SK-N-SH (cell line): ENCODE measurements around the gene TEX101. TPM values are rescaled to one million over a fixed set of nuclear protein-coding genes. Genes with fewer than 3 reads are reported as not detected.

Source experiments
- CTCF ChIA-PET: fragments of 300-600, 350-600 bp; formaldehyde crosslinking; extraction: SDS; loops from one replicate; lab custom pipeline; 2021; lab: Yijun Ruan, JAX
- POLR2A ChIA-PET: fragments of 350-600 bp; sonication (Branson Sonifier 250); formaldehyde crosslinking; extraction: SDS; loops from one replicate; lab custom pipeline; 2020; ENCODE audit warnings: antibody characterized with exemption, inconsistent platforms; lab: Yijun Ruan, JAX
- DNase-seq: peaks from one replicate; pipeline ENCODE4 v3.0.0; 2012
- H2AFZ ChIP-seq: fragments of 200-600 bp; sonication (generic); 2 replicates; pipeline ENCODE4 v1.8.1; 2016; ENCODE audit warnings: antibody characterized with exemption, mild to moderate bottlenecking, low read depth
- H3F3A ChIP-seq: fragments of 200-600 bp; sonication (generic); replicated peaks from 2 replicates; pipeline ENCODE3; 2016; ENCODE audit warnings: antibody characterized with exemption, mild to moderate bottlenecking; ENCODE audit not compliant: insufficient read depth
- H3K27ac ChIP-seq, 2 experiments: fragments of 200-500 bp in 1 of 2; fragments of 200-600 bp in 1 of 2; sonication (Bioruptor generic) in 1 of 2; sonication (generic), shearing (Covaris generic) in 1 of 2; 2 replicates each; pipeline versions ENCODE4 v1.5.1 to v1.6.1; 2014 to 2016; ENCODE audit warnings: low read depth in 2 of 2, inconsistent platforms in 1 of 2, low read length in 1 of 2, mild to moderate bottlenecking in 1 of 2, mixed read lengths in 1 of 2
- H3K27me3 ChIP-seq: fragments of 200-600 bp; sonication (generic), shearing (Covaris generic); 2 replicates; pipeline ENCODE4 v1.6.1; 2016; ENCODE audit warnings: mixed run types; ENCODE audit not compliant: insufficient read depth
- H3K36me3 ChIP-seq, 2 experiments: fragments of 200-500 bp in 1 of 2; fragments of 200-600 bp in 1 of 2; sonication (Bioruptor generic) in 1 of 2; sonication (generic) in 1 of 2; replicated peaks in 1 of 2; 2 replicates each; pipeline versions ENCODE3 to v1.5.1; 2014 to 2016; ENCODE audit warnings: low read length in 1 of 2, mild to moderate bottlenecking in 1 of 2; ENCODE audit not compliant: insufficient read depth in 2 of 2, control insufficient read depth in 1 of 2
- H3K4me1 ChIP-seq, 2 experiments: fragments of 200-500 bp in 1 of 2; fragments of 200-600 bp in 1 of 2; sonication (Bioruptor generic) in 1 of 2; sonication (generic), shearing (Covaris generic) in 1 of 2; 2 replicates each; pipeline versions ENCODE4 v1.5.1 to v1.6.1; 2014 to 2016; ENCODE audit warnings: low read depth in 1 of 2, low read length in 1 of 2, mixed run types in 1 of 2; ENCODE audit not compliant: insufficient read depth in 2 of 2, control insufficient read depth in 1 of 2
- H3K4me2 ChIP-seq: fragments of 200-600 bp; sonication (generic), shearing (Covaris generic); 2 replicates; pipeline ENCODE4 v1.6.1; 2017; ENCODE audit warnings: mixed run types
- H3K4me3 ChIP-seq, 2 experiments: fragments of 200-500 bp in 1 of 2; fragments of 200-600 bp in 1 of 2; sonication (Bioruptor generic) in 1 of 2; sonication (generic), shearing (Covaris generic) in 1 of 2; 2 replicates each; pipeline versions ENCODE4 v1.5.1 to v1.8.1; 2014 to 2016; ENCODE audit warnings: low read depth in 2 of 2, inconsistent platforms in 1 of 2, low read length in 1 of 2, mild to moderate bottlenecking in 1 of 2, mixed read lengths in 1 of 2, moderate library complexity in 1 of 2
- H3K79me2 ChIP-seq: fragments of 200-600 bp; sonication (generic); 2 replicates; pipeline ENCODE4 v1.8.1; 2017; ENCODE audit warnings: mild to moderate bottlenecking; ENCODE audit not compliant: insufficient read depth
- H3K9ac ChIP-seq: fragments of 200-600 bp; sonication (generic); 2 replicates; pipeline ENCODE4 v1.6.1; 2017; ENCODE audit warnings: mixed run types
- H3K9me2 ChIP-seq: fragments of 200-600 bp; sonication (generic); 2 replicates; pipeline ENCODE4 v1.6.1; 2017; ENCODE audit warnings: mixed run types
- H3K9me3 ChIP-seq: fragments of 200-600 bp; sonication (generic); 2 replicates; pipeline ENCODE4 v1.6.1; 2017; ENCODE audit warnings: mixed run types, mild to moderate bottlenecking, moderate library complexity
- H4K20me1 ChIP-seq: fragments of 200-600 bp; sonication (generic); 2 replicates; pipeline ENCODE4 v1.6.1; 2017; ENCODE audit warnings: mild to moderate bottlenecking, mixed run types; ENCODE audit not compliant: insufficient read depth
- GABPA ChIP-seq: IDR thresholded peaks from 2 replicates; pipeline ENCODE4 v1.4.0; 2012; ENCODE audit warnings: low read depth, mild to moderate bottlenecking
- MEF2A ChIP-seq: IDR thresholded peaks from 2 replicates; pipeline ENCODE4 v1.4.0; 2012; ENCODE audit warnings: low read depth, borderline replicate concordance
- NFIC ChIP-seq: IDR thresholded peaks from 2 replicates; pipeline ENCODE4 v1.4.0; 2012; ENCODE audit warnings: borderline replicate concordance
- POLR2AphosphoS5 ChIP-seq: IDR thresholded peaks from 2 replicates; pipeline ENCODE4 v1.6.1; 2012; ENCODE audit warnings: low read depth, low read length
- RFX5 ChIP-seq: IDR thresholded peaks from 2 replicates; pipeline ENCODE4 v1.6.1; 2012; ENCODE audit warnings: mild to moderate bottlenecking, improper control_type of control experiment, low read length
- RXRA ChIP-seq: IDR thresholded peaks from 2 replicates; pipeline ENCODE4 v1.4.0; 2012; ENCODE audit warnings: low read depth, mild to moderate bottlenecking, borderline replicate concordance
- SIN3A ChIP-seq: IDR thresholded peaks from 2 replicates; pipeline ENCODE4 v1.6.1; 2012; ENCODE audit warnings: low read depth, mild to moderate bottlenecking, low read length, moderate library complexity, borderline replicate concordance
- SMC3 ChIP-seq: IDR thresholded peaks from 2 replicates; pipeline ENCODE4 v1.6.1; 2012; ENCODE audit warnings: low read depth, low read length, improper control_type of control experiment
- TAF1 ChIP-seq: IDR thresholded peaks from 2 replicates; pipeline ENCODE4 v1.6.1; 2012; ENCODE audit warnings: low read depth, mild to moderate bottlenecking, low read length, moderate library complexity, borderline replicate concordance
- WGBS: methylation state at CpG from one replicate; pipeline ENCODE4 v1.1.6; 2017; ENCODE audit warnings: low lambda C conversion rate; 5-methylcytosine and 5-hydroxymethylcytosine counted together
- polyA plus RNA-seq, 3 experiments: library from polyadenylated mRNA; depleted of rRNA; stranded (reverse); fragments of >200 nt; gene quantifications; 2 replicates each; pipeline ENCODE4 v1.2.3, GENCODE V29; 2012
- TF ChIP-seq, protein P1 (sequence below): fragments of 150-350 bp; IDR thresholded peaks from 2 replicates; pipeline ENCODE4 v1.6.1; 2016; ENCODE audit warnings: mild to moderate bottlenecking, low read depth, low read length

TEX101 gene
- polyA plus RNA-seq, 1 of the 3 experiments (the other 2 are of a cell fraction): 0.07 TPM

DNA sequence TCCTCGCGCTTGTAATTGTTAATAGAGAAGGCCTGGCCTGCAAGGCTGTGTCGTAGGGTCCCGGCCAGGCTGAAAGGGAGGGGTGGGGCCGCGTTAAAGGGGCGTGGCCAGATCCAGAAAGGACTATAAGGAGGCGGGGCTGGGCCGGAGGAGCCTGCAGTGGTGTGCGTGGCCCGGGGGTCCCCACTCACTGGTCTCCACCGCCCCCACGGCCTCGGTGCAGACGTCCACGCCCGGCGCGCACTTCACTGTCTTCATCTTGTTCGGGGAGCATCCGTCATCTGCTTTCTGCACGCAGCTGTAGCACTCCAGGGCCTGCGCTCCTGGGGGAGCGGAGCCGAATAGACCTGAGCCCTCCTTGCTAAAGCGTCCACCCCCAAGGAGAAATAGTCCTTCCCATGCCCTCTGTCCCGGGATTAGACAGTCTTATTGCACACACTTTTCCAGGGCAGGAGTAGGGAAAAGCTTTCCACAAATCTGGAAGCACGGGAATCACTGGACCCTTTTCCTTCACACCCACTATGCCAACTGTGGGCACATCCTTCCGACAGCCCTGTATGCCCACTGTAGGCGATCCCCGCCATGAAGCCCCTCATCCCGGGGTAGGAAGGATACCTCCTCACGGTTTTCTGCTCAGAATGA is 49.6 kb downstream of the TEX101 start:
- no peak for TF ChIP-seq SIN3A
- no peak for TF ChIP-seq SMC3
- TF ChIP-seq, protein P1, sequence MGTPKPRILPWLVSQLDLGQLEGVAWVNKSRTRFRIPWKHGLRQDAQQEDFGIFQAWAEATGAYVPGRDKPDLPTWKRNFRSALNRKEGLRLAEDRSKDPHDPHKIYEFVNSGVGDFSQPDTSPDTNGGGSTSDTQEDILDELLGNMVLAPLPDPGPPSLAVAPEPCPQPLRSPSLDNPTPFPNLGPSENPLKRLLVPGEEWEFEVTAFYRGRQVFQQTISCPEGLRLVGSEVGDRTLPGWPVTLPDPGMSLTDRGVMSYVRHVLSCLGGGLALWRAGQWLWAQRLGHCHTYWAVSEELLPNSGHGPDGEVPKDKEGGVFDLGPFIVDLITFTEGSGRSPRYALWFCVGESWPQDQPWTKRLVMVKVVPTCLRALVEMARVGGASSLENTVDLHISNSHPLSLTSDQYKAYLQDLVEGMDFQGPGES: no peak
- no peak for TF ChIP-seq MEF2A
- no peak for TF ChIP-seq POLR2AphosphoS5
- no peak for TF ChIP-seq RFX5
- no peak for TF ChIP-seq NFIC
- no peak for TF ChIP-seq RXRA
- Histone ChIP-seq H3K9ac (peak overlapping the region; percentile 21), H3K79me2 (no peaks in the 10 kb centered on the region), H3K4me2 (peak overlapping the region; percentile 90), H3K27ac (peak overlapping the region; percentile 61 to 67; a peak in 3 of 4 replicates), H3K4me3 (peak overlapping the region; percentile 65 to 88), H2AFZ (peak overlapping the region; percentile 97), H3F3A (peaks cover 8% of the 10 kb centered on the region), H3K27me3 (no peaks in the 10 kb centered on the region), H4K20me1 (no peaks in the 10 kb centered on the region), H3K9me2 (no peaks in the 10 kb centered on the region), H3K9me3 (no peaks in the 10 kb centered on the region), H3K36me3 (no peaks in the 10 kb centered on the region), H3K4me1 (peaks cover 0 to 10% of the 10 kb centered on the region in 2 experiments; a peak in 1 of 4 replicates)
- WGBS: 18% methylated on average over 28 of the region's 33 CpGs
- CTCF ChIA-PET: interaction anchor here (0.7 to 3.0 kb wide), 4 partner anchors 10 to 71 kb away, joined by 3 to 16 read pairs (median 8); no protein-coding TSS in a partner anchor
- POLR2A ChIA-PET: interaction anchor here (1.3 to 1.4 kb wide), 2 partner anchors 10 to 64 kb away, joined by 3 to 5 read pairs; no protein-coding TSS in a partner anchor
- peak; percentile 87 for DNase-seq

DNA sequence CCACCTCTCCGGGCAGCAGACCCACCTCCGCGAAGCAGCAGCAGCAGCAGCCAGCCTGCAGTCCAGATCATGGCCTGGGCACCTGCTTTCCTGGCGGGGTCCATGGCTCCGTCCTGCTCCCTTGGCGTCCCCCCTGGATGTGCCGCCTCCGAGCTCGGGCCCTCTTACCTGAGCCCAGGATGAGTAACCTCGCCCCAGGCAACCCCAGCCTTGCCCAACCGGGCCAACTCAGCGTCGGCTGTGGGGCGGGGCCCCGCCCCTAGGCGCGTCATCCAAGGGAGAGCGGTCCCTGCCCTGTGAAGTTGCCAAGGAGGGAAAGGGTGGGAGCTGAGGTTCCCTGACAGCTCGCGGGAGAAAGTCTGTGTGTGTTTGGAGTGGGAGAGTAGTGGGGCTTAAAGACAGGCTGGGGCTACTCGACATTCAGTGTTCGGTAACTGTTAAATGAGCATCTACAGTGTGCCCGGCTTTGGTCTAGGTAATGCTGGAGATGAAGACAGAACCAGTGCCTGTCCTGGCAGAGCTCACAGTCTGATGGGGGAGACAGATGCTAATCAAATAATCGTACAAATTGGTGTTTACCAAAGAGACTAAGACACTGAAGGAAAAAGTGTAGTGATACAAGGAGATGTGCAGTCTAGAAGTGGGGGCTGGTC is 50.9 kb downstream of the TEX101 start, which contains the start of gene LYPD3:
LYPD3 (minus strand) TSS at position 141 of the 653 bp plus-strand sequence; CDS start at position 104, 37 bp downstream.
- Histone ChIP-seq H4K20me1 (no peaks in the 10 kb centered on the region), H3K4me2 (peak within 1 kb of the TSS; percentile 90), H3K9me3 (no peaks in the 10 kb centered on the region), H2AFZ (peak within 1 kb of the TSS; percentile 97), H3K4me3 (peak within 1 kb of the TSS; percentile 65 to 88), H3K27ac (peak within 1 kb of the TSS in 1 of 2 experiments; percentile 61; a peak in 1 of 4 replicates), H3K9ac (peak within 1 kb of the TSS; percentile 21; the same call in 1 of the 2 replicates), H3K27me3 (no peaks in the 10 kb centered on the region), H3K79me2 (no peaks in the 10 kb centered on the region), H3K4me1 (peaks cover 0 to 10% of the 10 kb centered on the region in 2 experiments; a peak in 1 of 4 replicates), H3F3A (peaks cover 8% of the 10 kb centered on the region), H3K9me2 (no peaks in the 10 kb centered on the region), H3K36me3 (no peaks in the 10 kb centered on the region)
- ChIA-PET CTCF (interaction anchor here (0.6 to 3.0 kb wide), 5 partner anchors 9 to 311 kb away, joined by 4 to 16 read pairs (median 10); no protein-coding TSS in a partner anchor), POLR2A (interaction anchor here (0.7 kb wide), 1 partner anchor 52 kb away, joined by 3 read pairs; no protein-coding TSS in a partner anchor)
- 58% methylated on average over 15 of the region's 24 CpGs for WGBS
- no peak for TF ChIP-seq RFX5
- TF ChIP-seq GABPA: no peak
- no peak for TF ChIP-seq TAF1
- no peak for DNase-seq
